ENCODE results near the gene NPAS2. TPM values are rescaled to one million over a fixed set of nuclear protein-coding genes. Genes with fewer than 3 reads are reported as not detected.

Gene NPAS2
- total and polyA plus RNA-seq, 2 donors from 2014 or later, result 8.4 to 44.5 TPM

GRCh38 chr2:100780203-100781008, 39.5 kb upstream of the NPAS2 start:
- H3K4me3 ChIP-seq (ENCODE audit: low read length in 3 of 3), result no peak overlapping the region
- no peaks in the 10 kb centered on the region for H3K36me3 ChIP-seq (ENCODE audit: control insufficient read depth in 2 of 3, insufficient read depth in 3 of 3, low read length in 3 of 3)
- H3K9me3 ChIP-seq (ENCODE audit: control insufficient read depth in 2 of 3, insufficient read depth in 1 of 3, low read length in 3 of 3), result no peaks in the 10 kb centered on the region
- FAIRE-seq (no peak), DNase-seq (peak in 4 of 5 donors; percentile 36 to 76 (median 68))
- H3K27me3 ChIP-seq (ENCODE audit: control insufficient read depth, insufficient read depth, low read length), result no peaks in the 10 kb centered on the region
- peaks cover 0 to 10% (median 5%) of the 10 kb centered on the region in 3 donors for H3K4me1 ChIP-seq (ENCODE audit: control insufficient read depth in 2 of 3, insufficient read depth in 2 of 3, low read depth in 1 of 3, low read length in 3 of 3)
- TF ChIP-seq CTCF (IDR thresholded peaks at IDR 0.05; ENCODE audit: borderline replicate concordance, extremely low read depth, insufficient read depth), result no peak
- H3K27ac ChIP-seq (ENCODE audit: low read depth in 2 of 2, low read length in 2 of 2), result peak overlapping the region; percentile 73 to 77
- intact Hi-C loops (cut with DNase I), result no loop called here
- H3K9ac ChIP-seq (ENCODE audit: low read length in 3 of 3), result peak overlapping the region in 1 of 3 donors; percentile 14

- Histone ChIP-seq H3K9ac (ENCODE audit: low read length in 3 of 3) (no peak overlapping the region), H3K27ac (ENCODE audit: low read depth in 2 of 2, low read length in 2 of 2) (no peak overlapping the region)
- no peak for TF ChIP-seq CTCF (IDR thresholded peaks at IDR 0.05; ENCODE audit: borderline replicate concordance, extremely low read depth, insufficient read depth)
Observed at GRCh38 chr2:100781009-100781325, 39.0 kb upstream of the NPAS2 start.

DNA sequence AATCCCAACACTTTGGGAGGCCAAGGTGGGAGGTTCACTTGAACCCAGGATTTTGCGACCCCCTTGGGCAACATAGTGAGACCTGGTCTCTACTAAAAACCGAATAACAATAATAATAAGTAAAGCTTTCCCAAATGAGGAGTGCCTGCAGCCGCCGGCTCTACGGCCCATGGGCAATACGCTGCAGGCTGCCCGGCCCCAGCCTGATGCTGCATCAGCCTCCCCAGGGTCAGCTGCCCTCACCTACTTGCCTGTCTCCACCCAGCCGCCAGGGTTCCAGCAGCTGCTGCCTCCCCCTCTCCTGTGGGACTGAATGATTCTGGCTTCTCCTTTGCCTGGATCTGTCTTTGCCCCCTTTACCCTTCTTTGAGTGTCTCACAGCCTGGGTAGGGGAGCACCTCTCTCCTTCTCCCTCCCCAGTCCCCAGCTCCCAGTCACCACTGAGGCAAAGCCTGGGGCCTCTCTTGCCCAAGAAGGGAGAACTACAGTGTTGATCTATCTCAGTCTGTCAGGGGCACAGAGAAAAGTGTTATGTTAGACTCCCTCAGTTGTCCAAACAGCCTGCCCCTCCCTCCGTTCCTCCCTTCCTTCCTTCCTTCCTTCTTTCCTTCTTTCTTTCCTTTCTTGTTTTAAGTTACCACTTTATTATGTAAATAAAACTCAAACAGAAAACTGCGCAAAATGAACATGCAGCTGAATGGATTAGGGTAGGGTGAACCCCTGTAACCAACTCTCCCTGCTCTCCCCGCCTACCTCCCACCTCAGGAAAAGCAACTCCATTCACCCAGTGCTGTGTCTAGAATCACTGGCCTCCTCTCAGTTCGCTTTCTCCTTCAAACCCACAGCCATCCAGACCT, 38.2 kb upstream of the NPAS2 start:
- no peak overlapping the region for H3K4me3 ChIP-seq (ENCODE audit: low read length in 3 of 3)
- peaks cover 0 to 22% (median 7%) of the 10 kb centered on the region in 3 donors for H3K4me1 ChIP-seq (ENCODE audit: control insufficient read depth in 2 of 3, insufficient read depth in 2 of 3, low read depth in 1 of 3, low read length in 3 of 3)
- intact Hi-C loops (cut with DNase I), result no loop called here
- FAIRE-seq, result no peak
- H3K27ac ChIP-seq (ENCODE audit: low read depth in 2 of 2, low read length in 2 of 2), result no peak overlapping the region
- DNase-seq, result peak in 1 of 5 donors; percentile 56
- no peak overlapping the region for H3K9ac ChIP-seq (ENCODE audit: low read length in 3 of 3)
- no peaks in the 10 kb centered on the region for H3K27me3 ChIP-seq (ENCODE audit: control insufficient read depth, insufficient read depth, low read length)
- no peak for TF ChIP-seq CTCF (IDR thresholded peaks at IDR 0.05; ENCODE audit: borderline replicate concordance, extremely low read depth, insufficient read depth)
- H3K36me3 ChIP-seq (ENCODE audit: control insufficient read depth in 2 of 3, insufficient read depth in 3 of 3, low read length in 3 of 3), result no peaks in the 10 kb centered on the region
- no peaks in the 10 kb centered on the region for H3K9me3 ChIP-seq (ENCODE audit: control insufficient read depth in 2 of 3, insufficient read depth in 1 of 3, low read length in 3 of 3)

More at GRCh38 chr2:100781009-100781325, 39.0 kb upstream of the NPAS2 start:
- Histone ChIP-seq H3K27me3 (ENCODE audit: control insufficient read depth, insufficient read depth, low read length) (no peaks in the 10 kb centered on the region), H3K4me3 (ENCODE audit: low read length in 3 of 3) (no peak overlapping the region), H3K4me1 (ENCODE audit: control insufficient read depth in 2 of 3, insufficient read depth in 2 of 3, low read depth in 1 of 3, low read length in 3 of 3) (peaks cover 0 to 15% (median 5%) of the 10 kb centered on the region in 3 donors), H3K36me3 (ENCODE audit: control insufficient read depth in 2 of 3, insufficient read depth in 3 of 3, low read length in 3 of 3) (no peaks in the 10 kb centered on the region), H3K9me3 (ENCODE audit: control insufficient read depth in 2 of 3, insufficient read depth in 1 of 3, low read length in 3 of 3) (no peaks in the 10 kb centered on the region)
- intact Hi-C loops (cut with DNase I), result no loop called here
- FAIRE-seq (no peak), DNase-seq (no peak)
